Panc1 (cell line): ENCODE data around the gene TADA3. TPM values are rescaled to one million over a fixed set of nuclear protein-coding genes. Genes with fewer than 3 reads are reported as not detected.

ENCODE experiments used
- ATAC-seq: fragments of 200-7000 bp; cut with Tn5 transposase; 2 replicates; pipeline ENCODE4 v1.9.1; 2020; ENCODE audit warnings: mild to moderate bottlenecking, moderate library complexity
- BruUV-seq: library from RNA; stranded (reverse); fragments of 400-500 nt; replicated peaks from 2 replicates; lab custom pipeline; 2021; lab: Mats Ljungman, UMichigan
- CTCF ChIA-PET: fragments of 300-600 bp; sonication (Branson Sonifier 250); formaldehyde crosslinking; loops from one replicate; lab custom pipeline; 2022; ENCODE audit warnings: antibody characterized with exemption; lab: Charles Lee
- POLR2A ChIA-PET: fragments of 300-600 bp; sonication (Branson Sonifier 250); formaldehyde crosslinking; loops from one replicate; lab custom pipeline; 2022; ENCODE audit warnings: antibody characterized with exemption; lab: Charles Lee
- DNase-seq: peaks from one replicate; pipeline ENCODE4 v3.0.0-alpha.2; 2010; ENCODE audit warnings: low read depth, low spot score
- H3K27ac ChIP-seq: 2 replicates; pipeline ENCODE4 v1.5.1; 2011; ENCODE audit warnings: mild to moderate bottlenecking, low read length, inconsistent platforms
- H3K27me3 ChIP-seq: fragments of 200-500 bp; sonication (Bioruptor generic); 2 replicates; pipeline ENCODE4 v1.6.0; 2014; ENCODE audit warnings: low read length, inconsistent platforms; ENCODE audit not compliant: control insufficient read depth, insufficient read depth
- H3K36me3 ChIP-seq: fragments of 200-500 bp; sonication (Bioruptor generic); 2 replicates; pipeline ENCODE4 v1.5.1; 2014; ENCODE audit warnings: inconsistent platforms, mild to moderate bottlenecking, low read length, moderate library complexity; ENCODE audit not compliant: control insufficient read depth, insufficient read depth
- H3K4me1 ChIP-seq: 2 replicates; pipeline ENCODE4 v1.5.1; 2011; ENCODE audit warnings: inconsistent platforms, mild to moderate bottlenecking, low read length, moderate library complexity; ENCODE audit not compliant: control insufficient read depth, insufficient read depth
- H3K4me3 ChIP-seq, 2 experiments: 2 replicates each; pipeline ENCODE4 v1.5.1; 2011 to 2012; ENCODE audit warnings: low read depth in 2 of 2, low read length in 2 of 2, mild to moderate bottlenecking in 2 of 2, inconsistent platforms in 1 of 2, moderate library complexity in 1 of 2
- H3K9me3 ChIP-seq: fragments of 200-500 bp; sonication (Bioruptor generic); 2 replicates; pipeline ENCODE4 v1.5.1; 2014; ENCODE audit warnings: low read depth, mild to moderate bottlenecking, inconsistent platforms, low read length, moderate library complexity; ENCODE audit not compliant: control insufficient read depth, insufficient read depth
- CTCF ChIP-seq: fragments of 450-650 bp; IDR thresholded peaks from 2 replicates; pipeline ENCODE4 v1.5.1; 2017; ENCODE audit warnings: mild to moderate bottlenecking
- POLR2AphosphoS5 ChIP-seq: IDR thresholded peaks from 2 replicates; pipeline ENCODE4 v1.6.1; 2012; ENCODE audit warnings: mild to moderate bottlenecking, low read depth, low read length, moderate library complexity
- REST ChIP-seq, 2 experiments: IDR thresholded peaks; 2 replicates each; pipeline ENCODE4 v1.6.1; 2011 to 2012; ENCODE audit warnings: low read depth in 2 of 2, control low read depth in 1 of 2, low read length in 1 of 2, mild to moderate bottlenecking in 1 of 2, moderate library complexity in 1 of 2; ENCODE audit not compliant: insufficient read depth in 1 of 2
- SIN3A ChIP-seq: IDR thresholded peaks from 2 replicates; pipeline ENCODE4 v1.6.1; 2012; ENCODE audit warnings: low read depth, mild to moderate bottlenecking, low read length, moderate library complexity, borderline replicate concordance; ENCODE audit not compliant: insufficient read depth
- TCF7L2 ChIP-seq: IDR thresholded peaks from 2 replicates; pipeline ENCODE4 v1.6.1; 2011; ENCODE audit warnings: mild to moderate bottlenecking, low read depth, low read length, inconsistent platforms
- in situ Hi-C: cut with HindIII; loops from 2 replicates; pipeline ENCODE4 v1.10.0; 2016; ENCODE audit warnings: low sequenced_read_pairs, low pct_unique_long_range_greater_than_20kb
- intact Hi-C: fragments of 100-400 bp; cut with micrococcal nuclease; formaldehyde crosslinking; loops from one replicate; pipeline ENCODE4 v1.10.0; 2022; ENCODE audit not compliant: unreplicated experiment
- total RNA-seq: library from RNA; stranded (reverse); gene quantifications from one replicate; pipeline ENCODE4 v1.2.1, GENCODE V29; 2021; ENCODE audit not compliant: unreplicated experiment

Gene TADA3
- total RNA-seq, 1 experiment from 2014 or later, result 61.3 TPM

GRCh38 chr3:9800529-9800928, 8.3 kb upstream of the TADA3 start:
- ChIA-PET CTCF (no interaction called here), POLR2A (no interaction called here)
- no peak for DNase-seq
- Histone ChIP-seq H3K36me3 (peaks cover 24% of the 10 kb centered on the region), H3K4me1 (no peaks in the 10 kb centered on the region), H3K27me3 (no peaks in the 10 kb centered on the region), H3K27ac (no peak overlapping the region), H3K9me3 (no peaks in the 10 kb centered on the region), H3K4me3 (no peak overlapping the region)
- intact Hi-C loops, result no loop called here
- no peak for ATAC-seq
- in situ Hi-C loops, result no loop called here
- BruUV-seq, result no TSS peak
- no peak; the same call in 1 of the 2 replicates for TF ChIP-seq CTCF
- TF ChIP-seq TCF7L2, result no peak
- TF ChIP-seq REST (IDR thresholded peaks at IDR 0.05; ENCODE audit: insufficient read depth in 1 of 2, low read depth in 2 of 2, low read length in 1 of 2), result no peak
- TF ChIP-seq POLR2AphosphoS5, result no peak
- no peak for TF ChIP-seq SIN3A

GRCh38 chr3:9797196-9797945, 5.1 kb upstream of the TADA3 start:
- Histone ChIP-seq H3K36me3 (peaks cover 14% of the 10 kb centered on the region), H3K9me3 (no peaks in the 10 kb centered on the region), H3K4me1 (no peaks in the 10 kb centered on the region), H3K27ac (no peak overlapping the region), H3K27me3 (no peaks in the 10 kb centered on the region), H3K4me3 (no peak overlapping the region)
- ChIA-PET CTCF (no interaction called here), POLR2A (interaction anchor here (0.7 kb wide), 1 partner anchor 27 kb away, joined by 13 read pairs; no protein-coding TSS in a partner anchor)
- in situ Hi-C loops, result no loop called here
- intact Hi-C loops, result no loop called here
- BruUV-seq, result no TSS peak
- TF ChIP-seq TCF7L2 (no peak), POLR2AphosphoS5 (no peak), SIN3A (no peak), CTCF (no peak), REST (IDR thresholded peaks at IDR 0.05; ENCODE audit: insufficient read depth in 1 of 2, low read depth in 2 of 2, low read length in 1 of 2) (no peak)
- DNase-seq (no peak), ATAC-seq (no peak)
